Jurkat, Clone E6-1 (cell line): Measurements from ENCODE around the gene AGRN.
"Not testable (repeated sequence)": the region's sequence is repeated elsewhere in the genome, so short reads cannot be mapped to it uniquely, and the experiment has no call there.

Experiments
- DNase-seq: peaks from one replicate; pipeline ENCODE4 v3.0.0-alpha.2; 2011; ENCODE audit warnings: low read depth, low spot score
- H3K4me3 ChIP-seq: 2 replicates; pipeline ENCODE4 v1.5.1; 2011; ENCODE audit warnings: mild to moderate bottlenecking, low read length, control low read depth, moderate library complexity

Gene AGRN

DNA sequence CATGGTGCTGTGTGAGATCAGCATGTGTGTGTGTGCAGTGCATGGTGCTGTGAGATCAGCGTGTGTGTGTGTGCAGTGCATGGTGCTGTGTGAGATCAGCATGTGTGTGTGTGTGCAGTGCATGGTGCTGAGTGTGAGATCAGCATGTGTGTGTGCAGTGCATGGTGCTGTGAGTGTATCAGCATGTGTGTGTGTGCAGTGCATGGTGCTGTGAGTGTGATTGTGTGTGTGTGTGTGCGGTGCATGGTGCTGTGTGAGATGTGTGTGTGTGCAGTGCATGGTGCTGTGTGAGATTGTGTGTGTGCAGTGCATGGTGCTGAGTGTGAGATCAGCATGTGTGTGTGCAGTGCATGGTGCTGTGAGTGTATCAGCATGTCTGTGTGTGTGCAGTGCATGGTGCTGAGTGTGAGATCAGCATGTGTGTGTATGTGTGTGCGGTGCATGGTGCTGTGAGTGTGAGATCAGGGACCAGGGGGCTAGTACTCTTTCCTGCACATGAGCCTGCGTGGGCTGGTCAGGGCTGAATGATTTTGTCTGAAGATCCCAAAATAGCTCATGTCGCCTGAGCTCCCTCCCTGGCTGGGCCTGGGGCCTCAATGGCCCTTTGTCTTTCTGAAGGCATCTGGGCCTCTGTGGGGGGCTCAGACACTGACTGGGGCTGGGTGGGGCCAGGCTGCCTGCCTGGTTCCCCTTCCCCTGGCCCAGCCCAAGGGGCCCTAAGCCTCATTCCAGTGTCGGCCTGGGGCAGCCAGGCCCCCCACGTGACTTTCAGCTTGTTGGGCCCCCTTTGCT lies 11.1 kb downstream of the AGRN start:
- DNase-seq, H3K4me3 ChIP-seq: not testable (repeated sequence)

GRCh38 chr1:1031659-1032235 lies 11.8 kb downstream of the AGRN start:
- DNase-seq = no peak

DNA sequence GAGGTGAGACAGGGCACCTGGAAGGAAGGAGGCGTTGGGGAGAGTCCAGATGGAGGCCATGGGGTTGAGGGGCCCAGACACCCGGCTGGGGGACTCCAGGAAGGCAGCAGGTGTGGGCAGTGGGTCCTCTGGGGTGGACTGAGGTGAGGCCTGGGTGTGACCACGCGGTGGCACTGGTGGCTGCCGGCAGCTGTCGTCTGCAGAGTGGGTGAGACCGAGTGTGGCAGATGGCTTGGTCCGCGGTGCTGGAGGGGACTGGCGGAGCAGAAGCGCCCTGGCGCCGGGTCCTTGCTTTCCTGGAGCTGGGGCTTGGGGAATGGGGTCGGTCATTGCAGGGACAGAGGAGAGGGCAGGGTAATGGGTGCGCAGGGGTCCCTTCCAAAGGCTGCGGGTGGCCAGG lies 12.5 kb downstream of the AGRN start:
- no peak for DNase-seq
- no peak overlapping the region for H3K4me3 ChIP-seq

More at GRCh38 chr1:1031659-1032235, 11.8 kb downstream of the AGRN start:
- H3K4me3 ChIP-seq = no peak overlapping the region

DNA sequence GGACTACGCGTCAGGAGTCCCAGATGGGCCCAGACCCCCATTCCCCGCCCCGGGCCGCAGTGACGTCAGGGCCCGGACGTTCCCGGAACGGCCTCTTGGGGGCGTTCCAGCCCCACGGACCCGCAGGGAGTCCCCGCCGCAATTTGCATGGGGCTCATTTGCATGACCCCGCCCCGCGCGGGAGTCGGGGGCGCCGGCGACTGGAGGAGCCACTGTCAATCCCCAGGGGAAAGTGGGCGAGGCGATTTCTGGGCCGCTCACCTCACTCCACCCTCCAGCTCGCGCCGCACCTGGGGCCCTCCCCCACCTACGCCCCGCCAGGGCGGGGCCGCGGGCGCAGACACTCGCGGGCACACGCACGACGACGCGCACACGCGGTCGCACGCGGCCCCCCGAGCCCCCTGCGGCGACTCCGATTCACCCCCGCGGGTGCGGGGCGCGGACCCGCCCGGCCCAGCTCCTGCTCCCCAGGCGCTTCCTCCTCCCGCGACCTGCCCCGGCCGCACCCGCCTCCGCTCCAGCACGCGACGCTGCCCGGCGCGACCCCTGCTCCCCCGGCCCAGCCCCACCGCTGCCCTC lies 13.2 kb downstream of the AGRN start:
- peak; percentile 91 for DNase-seq
- H3K4me3 ChIP-seq = peak overlapping the region; percentile 13; the same call in 1 of the 2 replicates

- DNase-seq = no peak
- H3K4me3 ChIP-seq = peak overlapping the region; percentile 11; the same call in 1 of the 2 replicates
These were observed 14.0 kb downstream of the AGRN start for GRCh38 chr1:1033731-1034438.

DNA sequence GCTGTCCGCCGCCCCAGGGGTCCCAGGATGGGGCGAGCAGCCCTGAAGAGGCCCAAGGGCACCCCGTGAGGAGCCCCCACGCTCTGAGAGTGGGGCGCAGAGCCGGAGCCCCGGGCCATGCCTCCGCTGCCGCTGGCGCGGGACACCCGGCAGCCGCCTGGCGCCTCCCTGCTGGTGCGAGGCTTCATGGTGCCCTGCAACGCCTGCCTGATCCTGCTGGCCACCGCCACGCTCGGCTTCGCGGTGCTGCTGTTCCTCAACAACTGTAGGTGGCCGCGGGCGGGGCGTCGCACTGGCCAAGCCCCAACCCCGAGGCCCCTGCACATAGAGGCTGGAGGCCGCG lies 14.5 kb downstream of the AGRN start:
- no peak overlapping the region for H3K4me3 ChIP-seq
- no peak for DNase-seq

DNA sequence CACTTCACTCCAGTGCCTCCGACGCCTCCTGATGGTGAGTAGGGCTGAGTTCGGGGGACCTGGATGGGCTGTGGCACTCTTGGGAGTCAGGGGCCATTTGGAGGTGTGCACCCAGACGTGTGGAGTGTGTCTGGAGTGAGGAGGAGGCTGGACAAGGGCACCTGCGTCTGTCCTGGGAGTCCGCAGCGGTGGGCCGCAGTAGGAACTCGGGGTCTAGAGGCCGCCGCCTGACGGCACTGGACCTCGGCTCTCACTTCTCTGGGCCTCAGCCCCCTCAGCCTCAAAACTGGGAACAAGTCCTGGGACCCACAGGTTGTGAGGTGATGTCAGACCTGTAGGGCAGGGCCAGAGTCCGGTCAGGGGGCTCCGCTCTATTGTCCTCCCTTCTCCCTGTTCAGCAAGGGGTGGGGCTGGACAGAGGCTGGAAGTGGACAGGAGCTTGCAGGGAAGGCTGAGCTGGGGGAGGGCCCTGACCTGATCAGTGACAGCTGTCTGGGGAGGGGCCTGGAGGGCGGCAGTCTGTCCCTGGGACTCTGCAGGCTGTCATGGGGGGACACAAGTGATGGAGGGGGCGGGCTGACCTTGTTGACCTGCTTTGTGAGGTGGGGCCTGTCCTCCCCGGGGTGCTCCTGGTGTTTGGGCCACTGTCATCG lies 15.5 kb downstream of the AGRN start:
- no peak for DNase-seq
- H3K4me3 ChIP-seq = no peak overlapping the region

GRCh38 chr1:1037366-1038327 lies 17.7 kb downstream of the AGRN start:
- no peak overlapping the region for H3K4me3 ChIP-seq
- no peak for DNase-seq

- DNase-seq = no peak
- H3K4me3 ChIP-seq = no peak overlapping the region
These were observed 18.8 kb downstream of the AGRN start for GRCh38 chr1:1038694-1039093.

GRCh38 chr1:1039145-1039910 lies 19.4 kb downstream of the AGRN start:
- H3K4me3 ChIP-seq = no peak overlapping the region
- no peak for DNase-seq

GRCh38 chr1:1040004-1040991 lies 20.4 kb downstream of the AGRN start:
- peak; percentile 78 for DNase-seq
- H3K4me3 ChIP-seq = peak overlapping the region; percentile 44

DNA sequence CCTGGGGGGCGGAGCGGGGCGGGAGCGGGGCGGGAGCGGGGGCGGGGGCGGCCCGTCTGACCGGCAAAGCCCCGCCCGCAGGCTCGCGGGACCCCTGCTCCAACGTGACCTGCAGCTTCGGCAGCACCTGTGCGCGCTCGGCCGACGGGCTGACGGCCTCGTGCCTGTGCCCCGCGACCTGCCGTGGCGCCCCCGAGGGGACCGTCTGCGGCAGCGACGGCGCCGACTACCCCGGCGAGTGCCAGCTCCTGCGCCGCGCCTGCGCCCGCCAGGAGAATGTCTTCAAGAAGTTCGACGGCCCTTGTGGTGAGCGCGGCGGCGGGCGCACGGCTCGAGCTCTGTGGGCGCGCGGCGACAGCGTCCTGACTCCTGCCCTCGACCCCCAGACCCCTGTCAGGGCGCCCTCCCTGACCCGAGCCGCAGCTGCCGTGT lies 21.2 kb downstream of the AGRN start:
- no peak overlapping the region for H3K4me3 ChIP-seq
- no peak for DNase-seq

DNA sequence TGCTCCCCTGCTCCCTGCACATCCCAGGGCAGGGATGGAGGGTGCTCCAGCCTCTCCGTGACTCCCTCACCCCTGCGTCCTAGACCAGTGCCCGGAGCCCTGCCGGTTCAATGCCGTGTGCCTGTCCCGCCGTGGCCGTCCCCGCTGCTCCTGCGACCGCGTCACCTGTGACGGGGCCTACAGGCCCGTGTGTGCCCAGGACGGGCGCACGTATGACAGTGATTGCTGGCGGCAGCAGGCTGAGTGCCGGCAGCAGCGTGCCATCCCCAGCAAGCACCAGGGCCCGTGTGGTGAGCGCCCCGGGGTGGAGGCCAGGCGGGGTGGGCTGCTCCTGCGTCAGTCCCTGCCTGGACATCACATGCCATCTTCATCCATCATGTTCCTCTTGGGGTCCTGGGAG lies 22.0 kb downstream of the AGRN start:
- H3K4me3 ChIP-seq = no peak overlapping the region
- no peak for DNase-seq

- no peak for DNase-seq
- no peak overlapping the region for H3K4me3 ChIP-seq
These were observed 22.9 kb downstream of the AGRN start for GRCh38 chr1:1042835-1043234.

DNA sequence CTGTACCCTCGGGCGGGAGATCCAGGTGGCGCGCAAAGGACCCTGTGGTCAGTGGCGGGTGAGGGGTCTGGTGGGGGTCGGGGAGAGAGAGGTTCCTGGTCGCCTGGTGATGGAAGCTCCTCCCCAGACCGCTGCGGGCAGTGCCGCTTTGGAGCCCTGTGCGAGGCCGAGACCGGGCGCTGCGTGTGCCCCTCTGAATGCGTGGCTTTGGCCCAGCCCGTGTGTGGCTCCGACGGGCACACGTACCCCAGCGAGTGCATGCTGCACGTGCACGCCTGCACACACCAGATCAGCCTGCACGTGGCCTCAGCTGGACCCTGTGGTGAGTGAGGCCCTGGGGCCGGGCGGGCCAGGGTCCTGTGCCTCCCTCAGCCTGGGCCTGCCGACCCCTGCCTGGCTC lies 23.5 kb downstream of the AGRN start:
- DNase-seq = no peak
- no peak overlapping the region for H3K4me3 ChIP-seq

- no peak overlapping the region for H3K4me3 ChIP-seq
- no peak for DNase-seq
These were observed 24.0 kb downstream of the AGRN start for GRCh38 chr1:1043921-1044320.
